Eye (tissue), 1 donor: ENCODE data around the gene TBC1D16.

ENCODE experiments used
- DNase-seq: peaks from one replicate; pipeline ENCODE4 v3.0.0-alpha.2; 2015

The TBC1D16 gene

GRCh38 chr17:80024206-80024972 lies 11.3 kb downstream of the TBC1D16 start:
- DNase-seq = no peak

- DNase-seq = peak; percentile 62
Observed at GRCh38 chr17:80023481-80024205, 12.0 kb downstream of the TBC1D16 start.

- no peak for DNase-seq
Observed at GRCh38 chr17:80021600-80021999, 14.1 kb downstream of the TBC1D16 start.

- no peak for DNase-seq
Observed at GRCh38 chr17:80018917-80019651, 16.6 kb downstream of the TBC1D16 start.

GRCh38 chr17:80017226-80018010 lies 18.3 kb downstream of the TBC1D16 start:
- DNase-seq = no peak

GRCh38 chr17:80012765-80013741 lies 22.6 kb downstream of the TBC1D16 start:
- no peak for DNase-seq

GRCh38 chr17:80011989-80012555 lies 23.6 kb downstream of the TBC1D16 start:
- no peak for DNase-seq

GRCh38 chr17:80010283-80010858 lies 25.3 kb downstream of the TBC1D16 start:
- DNase-seq = no peak

- DNase-seq = no peak
Observed at GRCh38 chr17:80009391-80010282, 26.0 kb downstream of the TBC1D16 start.

- DNase-seq = no peak
Observed at GRCh38 chr17:80008848-80009247, 26.8 kb downstream of the TBC1D16 start.

- DNase-seq = peak; percentile 79
Observed at GRCh38 chr17:80008383-80008840, 27.3 kb downstream of the TBC1D16 start.

GRCh38 chr17:80007939-80008338 lies 27.7 kb downstream of the TBC1D16 start:
- DNase-seq = no peak

GRCh38 chr17:80006811-80007752 lies 28.6 kb downstream of the TBC1D16 start:
- DNase-seq = no peak

GRCh38 chr17:80006339-80006720 lies 29.3 kb downstream of the TBC1D16 start:
- DNase-seq = no peak

GRCh38 chr17:80005360-80006338 lies 30.0 kb downstream of the TBC1D16 start:
- peak; percentile 76 for DNase-seq

- DNase-seq = no peak
Observed at GRCh38 chr17:80003969-80004368, 31.7 kb downstream of the TBC1D16 start.
